Measurements from ENCODE around the gene IL22RA2. TPM values are rescaled to one million over a fixed set of nuclear protein-coding genes. Genes with fewer than 3 reads are reported as not detected.

IL22RA2 gene
- polyA plus RNA-seq, 1 of the 3 experiments (the other 2 are of a cell fraction) = not detected

GRCh38 chr6:137097057-137097456 is 76.4 kb downstream of the IL22RA2 start:
- ChIA-PET POLR2A (no interaction called here), CTCF (interaction anchor here (0.6 to 1.2 kb wide), 4 partner anchors 12 to 624 kb away, joined by 3 read pairs; no protein-coding TSS in a partner anchor)
- TF ChIP-seq EP300 (IDR thresholded peaks at IDR 0.05; ENCODE audit: borderline replicate concordance in 1 of 2, low read depth in 1 of 2, low read length in 1 of 2) (no peak), NRF1 (IDR thresholded peaks at IDR 0.05; ENCODE audit: low read depth, low read length) (no peak), SIN3A (IDR thresholded peaks at IDR 0.05; ENCODE audit: borderline replicate concordance, low read depth, low read length) (no peak), MAX (IDR thresholded peaks at IDR 0.05; ENCODE audit: low read depth) (no peak)
- Histone ChIP-seq H2AFZ (ENCODE audit: low read depth) (no peak overlapping the region), H3K9ac (no peak overlapping the region), H3K27me3 (ENCODE audit: insufficient read depth) (no peaks in the 10 kb centered on the region), H3K4me2 (no peak overlapping the region), H3K27ac (ENCODE audit: low read depth in 2 of 2, low read length in 1 of 2) (no peak overlapping the region), H3K36me3 (replicated peaks in 1 of 2; ENCODE audit: control insufficient read depth in 1 of 2, insufficient read depth in 2 of 2, low read length in 1 of 2) (no peaks in the 10 kb centered on the region), H4K20me1 (ENCODE audit: insufficient read depth) (no peaks in the 10 kb centered on the region), H3K9me2 (no peaks in the 10 kb centered on the region), H3K4me3 (ENCODE audit: low read depth in 2 of 2, low read length in 1 of 2) (no peak overlapping the region), H3K79me2 (ENCODE audit: insufficient read depth) (no peaks in the 10 kb centered on the region), H3F3A (replicated peaks; ENCODE audit: insufficient read depth) (no peaks in the 10 kb centered on the region), H3K9me3 (no peaks in the 10 kb centered on the region), H3K4me1 (ENCODE audit: control insufficient read depth in 1 of 2, insufficient read depth in 2 of 2, low read depth in 1 of 2, low read length in 1 of 2) (peaks cover 0 to 8% of the 10 kb centered on the region in 2 experiments; a peak in 1 of 4 replicates)
- no peak for DNase-seq

- Histone ChIP-seq H3K79me2 (ENCODE audit: insufficient read depth) (no peaks in the 10 kb centered on the region), H3K4me1 (ENCODE audit: control insufficient read depth in 1 of 2, insufficient read depth in 2 of 2, low read depth in 1 of 2, low read length in 1 of 2) (peaks cover 0 to 8% of the 10 kb centered on the region in 2 experiments; a peak in 1 of 4 replicates), H3F3A (replicated peaks; ENCODE audit: insufficient read depth) (no peaks in the 10 kb centered on the region), H4K20me1 (ENCODE audit: insufficient read depth) (no peaks in the 10 kb centered on the region), H3K9me2 (no peaks in the 10 kb centered on the region), H3K4me2 (no peak overlapping the region), H3K9ac (no peak overlapping the region), H3K9me3 (no peaks in the 10 kb centered on the region), H3K27ac (ENCODE audit: low read depth in 2 of 2, low read length in 1 of 2) (no peak overlapping the region), H3K36me3 (replicated peaks in 1 of 2; ENCODE audit: control insufficient read depth in 1 of 2, insufficient read depth in 2 of 2, low read length in 1 of 2) (no peaks in the 10 kb centered on the region), H2AFZ (ENCODE audit: low read depth) (no peak overlapping the region), H3K4me3 (ENCODE audit: low read depth in 2 of 2, low read length in 1 of 2) (no peak overlapping the region), H3K27me3 (ENCODE audit: insufficient read depth) (no peaks in the 10 kb centered on the region)
- TF ChIP-seq TCF12 (IDR thresholded peaks at IDR 0.05) (no peak), MEF2A (IDR thresholded peaks at IDR 0.05; ENCODE audit: borderline replicate concordance, low read depth) (no peak), USF2 (IDR thresholded peaks at IDR 0.05; ENCODE audit: borderline replicate concordance, low read depth, low read length) (no peak)
- POLR2A ChIA-PET = no interaction called here
- CTCF ChIA-PET = interaction anchor here (0.6 to 4.1 kb wide), 6 partner anchors 13 to 546 kb away, joined by 3 to 39 read pairs (median 10); no protein-coding TSS in a partner anchor
- no peak for DNase-seq
Observed at GRCh38 chr6:137095651-137096238, 77.7 kb downstream of the IL22RA2 start.

GRCh38 chr6:137095093-137095492 is 78.4 kb downstream of the IL22RA2 start:
- Histone ChIP-seq H3K27ac (ENCODE audit: low read depth in 2 of 2, low read length in 1 of 2) (no peak overlapping the region), H3K79me2 (ENCODE audit: insufficient read depth) (no peaks in the 10 kb centered on the region), H3K9ac (no peak overlapping the region), H2AFZ (ENCODE audit: low read depth) (no peak overlapping the region), H3F3A (replicated peaks; ENCODE audit: insufficient read depth) (no peaks in the 10 kb centered on the region), H3K9me2 (no peaks in the 10 kb centered on the region), H3K36me3 (replicated peaks in 1 of 2; ENCODE audit: control insufficient read depth in 1 of 2, insufficient read depth in 2 of 2, low read length in 1 of 2) (no peaks in the 10 kb centered on the region), H3K4me2 (no peak overlapping the region), H4K20me1 (ENCODE audit: insufficient read depth) (no peaks in the 10 kb centered on the region), H3K4me3 (ENCODE audit: low read depth in 2 of 2, low read length in 1 of 2) (no peak overlapping the region), H3K27me3 (ENCODE audit: insufficient read depth) (no peaks in the 10 kb centered on the region), H3K4me1 (ENCODE audit: control insufficient read depth in 1 of 2, insufficient read depth in 2 of 2, low read depth in 1 of 2, low read length in 1 of 2) (peaks cover 0 to 8% of the 10 kb centered on the region in 2 experiments; a peak in 1 of 4 replicates), H3K9me3 (no peaks in the 10 kb centered on the region)
- no peak for DNase-seq
- CTCF ChIA-PET = interaction anchor here (0.6 to 4.1 kb wide), 30 partner anchors 8 to 542 kb away, joined by 3 to 39 read pairs (median 4); partner anchors contain the start of genes IL20RA, IL22RA2, MAP3K5 and PEX7
- 61% methylated on average over 6 of the region's 10 CpGs for WGBS (ENCODE audit: low lambda C conversion rate)
- POLR2A ChIA-PET = no interaction called here
- TF ChIP-seq RFX5 (IDR thresholded peaks at IDR 0.05; ENCODE audit: low read length) (no peak), PBX3 (IDR thresholded peaks at IDR 0.05) (no peak), CHD2 (IDR thresholded peaks at IDR 0.05; ENCODE audit: low read length, partially characterized antibody) (no peak), NFIC (IDR thresholded peaks at IDR 0.05; ENCODE audit: borderline replicate concordance) (no peak), RXRA (IDR thresholded peaks at IDR 0.05; ENCODE audit: borderline replicate concordance, low read depth) (no peak), RCOR1 (IDR thresholded peaks at IDR 0.05; ENCODE audit: low read length) (no peak), FOXM1 (IDR thresholded peaks at IDR 0.05; ENCODE audit: low read depth) (no peak), IRF3 (IDR thresholded peaks at IDR 0.05; ENCODE audit: low read depth, low read length) (no peak), TCF12 (IDR thresholded peaks at IDR 0.05) (no peak), TEAD4 (IDR thresholded peaks at IDR 0.05; ENCODE audit: borderline replicate concordance, insufficient read depth) (no peak), FOXJ3 (CRISPR knock-in tag; IDR thresholded peaks at IDR 0.05) (no peak), POLR2AphosphoS5 (IDR thresholded peaks at IDR 0.05; ENCODE audit: low read depth, low read length) (no peak), ELF1 (IDR thresholded peaks at IDR 0.05) (no peak), MAX (IDR thresholded peaks at IDR 0.05; ENCODE audit: low read depth) (no peak), SIN3A (IDR thresholded peaks at IDR 0.05; ENCODE audit: borderline replicate concordance, low read depth, low read length) (no peak)
